WI38 (cell line): ENCODE results near the gene INSRR.
A peak's percentile ranks its signal among the peaks of the same experiment; 100 is the strongest.

ENCODE experiments used
- H3K4me3 ChIP-seq: 2 replicates; pipeline ENCODE4 v1.5.1; 2011; ENCODE audit warnings: low read depth, mild to moderate bottlenecking, control low read depth, low read length
- CTCF ChIP-seq: IDR thresholded peaks from 2 replicates; pipeline ENCODE4 v1.5.1; 2012; ENCODE audit warnings: low read depth, mild to moderate bottlenecking, control low read depth, low read length

INSRR gene

GRCh38 chr1:156898161-156898566 is 39.2 kb upstream of the INSRR start:
- no peak for TF ChIP-seq CTCF
- peak overlapping the region; percentile 42 for H3K4me3 ChIP-seq

GRCh38 chr1:156897078-156897825 is 38.3 kb upstream of the INSRR start:
- TF ChIP-seq CTCF: no peak

DNA sequence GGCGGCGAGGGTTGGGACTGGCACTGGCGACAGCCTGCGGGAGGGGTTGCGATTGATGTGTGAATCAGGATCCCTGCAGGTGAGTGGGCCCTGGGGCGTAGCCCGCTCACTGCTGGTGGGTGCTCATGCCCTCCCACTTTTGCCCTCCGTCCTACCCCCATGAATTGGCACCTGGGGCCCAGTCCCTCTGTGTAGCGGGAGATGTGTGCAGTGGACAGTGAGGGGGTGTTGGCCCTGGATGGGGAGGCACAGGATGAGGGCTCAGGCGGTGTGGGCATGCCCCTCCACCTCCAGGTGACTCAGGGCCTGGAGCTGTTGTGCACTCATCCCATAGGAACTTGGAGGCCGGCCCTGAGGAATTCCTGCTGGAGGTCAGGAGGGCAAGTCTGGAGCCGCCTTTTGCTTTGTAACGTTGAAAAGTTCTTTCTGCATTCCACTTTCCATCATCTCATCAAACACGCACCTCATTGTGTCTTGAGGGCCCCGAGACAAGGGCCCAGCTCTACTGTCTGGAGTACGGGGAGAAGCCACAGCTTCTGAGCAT is 37.6 kb upstream of the INSRR start:
- no peak for TF ChIP-seq CTCF
- H3K4me3 ChIP-seq: peak overlapping the region; percentile 1; the same call in 1 of the 2 replicates

More at GRCh38 chr1:156897078-156897825, 38.3 kb upstream of the INSRR start:
- H3K4me3 ChIP-seq: peak overlapping the region; percentile 1

GRCh38 chr1:156895927-156896326 is 37.0 kb upstream of the INSRR start:
- H3K4me3 ChIP-seq: peak overlapping the region; percentile 17; the same call in 1 of the 2 replicates
- TF ChIP-seq CTCF: no peak

DNA sequence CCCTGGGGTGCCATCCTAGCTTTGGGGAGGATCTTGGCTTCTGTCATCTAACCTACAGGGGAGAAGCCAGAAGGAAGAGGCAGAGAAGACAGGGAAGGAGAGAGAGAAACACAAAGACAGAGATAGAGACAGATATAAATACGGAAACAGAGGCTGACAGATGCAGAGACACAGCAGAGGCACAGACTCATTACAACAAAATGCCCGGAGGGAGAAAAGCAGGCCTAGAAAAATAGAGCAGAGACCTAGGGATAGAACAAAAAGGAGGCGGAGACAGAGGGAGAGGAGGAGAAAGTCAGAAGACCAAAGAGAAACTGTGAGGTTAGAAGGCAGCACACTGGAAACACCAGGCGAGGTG is 36.5 kb upstream of the INSRR start:
- peak overlapping the region; percentile 80 for H3K4me3 ChIP-seq
- no peak for TF ChIP-seq CTCF

GRCh38 chr1:156894711-156895454 is 36.0 kb upstream of the INSRR start:
- TF ChIP-seq CTCF: no peak
- peak overlapping the region; percentile 80 for H3K4me3 ChIP-seq

DNA sequence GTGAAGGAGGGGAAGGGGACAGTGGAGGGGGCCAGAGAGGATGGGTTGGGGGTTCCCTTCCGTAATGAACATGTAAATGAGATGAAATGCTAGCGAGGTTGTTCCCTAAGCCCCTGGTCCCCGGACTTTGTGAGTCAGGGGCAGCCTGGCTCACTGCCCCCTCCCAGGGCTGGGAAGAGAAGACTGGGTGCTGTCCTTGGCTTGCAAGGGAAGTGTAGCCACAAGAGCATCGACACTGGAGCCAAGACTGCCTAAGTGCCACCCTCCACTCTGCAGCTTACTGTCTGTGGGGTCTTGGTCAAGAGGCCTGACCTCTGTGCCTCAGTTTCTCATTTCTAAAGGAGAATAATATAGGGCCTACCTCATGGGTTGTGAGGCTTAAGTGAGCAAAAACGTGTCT is 35.1 kb upstream of the INSRR start:
- peak overlapping the region; percentile 80 for H3K4me3 ChIP-seq
- no peak for TF ChIP-seq CTCF
